ENCODE measurements around the gene S100A5.
"Not testable (repeated sequence)": the region's sequence is repeated elsewhere in the genome, so short reads cannot be mapped to it uniquely, and the experiment has no call there.

The S100A5 gene

GRCh38 chr1:153540394-153541361 lies at the start of gene S100A5:
Gene S100A5 (minus strand): TSS chr1:153540934. CDS start chr1:153540191, 743 bp downstream.
- DNase-seq (ENCODE audit: low read depth), result no peak

DNA sequence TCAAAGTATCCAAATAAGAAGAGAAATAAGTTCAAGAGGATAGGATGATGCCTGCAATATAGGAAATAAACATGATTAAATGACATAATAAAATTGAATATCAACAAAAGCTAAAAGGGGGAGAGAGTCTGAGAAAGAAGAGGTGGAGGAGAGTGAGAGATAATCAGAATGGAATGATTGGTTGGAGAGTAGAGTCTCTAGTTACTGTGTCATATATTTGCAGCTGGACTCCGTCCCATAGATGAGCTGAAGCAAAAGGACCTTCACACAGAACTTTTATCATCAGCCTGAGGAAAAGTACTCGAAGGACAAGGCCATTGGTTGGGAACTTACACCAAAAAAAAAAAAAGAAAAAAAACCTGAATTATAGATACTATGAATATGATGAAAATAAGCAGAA lies 47.7 kb upstream of the S100A5 start:
- DNase-seq (ENCODE audit: low read depth), result no peak

DNA sequence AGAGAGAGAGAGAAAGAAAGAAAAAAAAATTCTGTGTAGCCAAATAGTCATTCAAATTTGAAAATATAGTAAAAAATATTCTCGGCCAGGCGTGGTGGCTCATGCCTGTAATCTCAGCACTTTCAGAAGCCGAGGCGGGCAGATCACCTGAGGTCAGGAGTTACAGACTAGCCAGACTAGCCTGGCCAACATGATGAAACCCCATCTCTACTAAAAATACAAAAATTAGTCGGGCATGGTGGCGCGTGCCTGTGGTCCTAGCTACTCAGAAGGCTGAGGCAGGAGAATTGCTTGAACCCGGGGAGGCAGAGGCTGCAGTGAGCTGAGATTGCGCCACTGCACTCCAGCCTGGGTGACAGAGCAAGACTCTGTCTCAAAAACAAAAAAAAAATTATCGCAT lies 47.3 kb upstream of the S100A5 start:
- DNase-seq (ENCODE audit: low read depth), result not testable (repeated sequence)

GRCh38 chr1:153587314-153587713 lies 46.6 kb upstream of the S100A5 start:
- DNase-seq (ENCODE audit: low read depth), result no peak

DNA sequence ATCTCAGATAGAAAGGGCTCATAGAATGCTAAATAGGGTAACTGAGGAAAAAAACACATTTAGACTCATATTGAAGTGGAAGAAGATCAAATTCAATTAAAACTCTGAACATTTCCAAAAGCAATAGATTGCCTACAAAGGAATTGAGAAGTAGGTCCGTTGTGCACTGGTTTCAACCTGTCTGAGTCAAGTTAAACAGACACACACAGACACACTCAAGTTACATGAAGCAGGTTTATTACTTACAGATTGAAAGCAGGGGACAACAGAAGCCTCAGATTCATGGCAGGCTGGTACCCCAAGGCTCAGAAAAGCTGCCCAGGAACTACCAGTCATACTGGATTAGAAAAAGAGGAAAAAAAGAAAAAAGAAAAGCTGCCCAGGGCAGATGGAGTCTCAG lies 45.6 kb upstream of the S100A5 start:
- DNase-seq (ENCODE audit: low read depth), result no peak

DNA sequence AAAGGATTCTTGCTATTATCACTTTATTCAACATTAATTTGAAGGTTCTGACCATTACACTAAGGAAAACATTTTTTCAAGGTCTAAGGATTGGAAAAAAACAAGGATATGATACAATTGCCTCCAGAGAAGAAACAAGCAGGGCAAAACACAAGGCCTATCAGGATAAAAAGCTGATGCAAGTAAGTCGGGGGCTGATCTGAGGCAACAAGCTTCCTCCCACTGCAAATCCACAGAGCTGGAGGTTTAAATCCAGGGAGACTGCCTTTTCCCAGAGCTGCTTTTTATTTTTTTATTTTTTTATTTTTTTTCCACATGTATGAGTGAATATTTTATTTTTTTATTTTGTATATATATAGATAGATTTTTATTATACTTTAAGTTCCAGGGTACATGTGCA lies 44.3 kb upstream of the S100A5 start:
- DNase-seq (ENCODE audit: low read depth), result no peak

GRCh38 chr1:153583976-153584375 lies 43.2 kb upstream of the S100A5 start:
- DNase-seq (ENCODE audit: low read depth), result no peak

DNA sequence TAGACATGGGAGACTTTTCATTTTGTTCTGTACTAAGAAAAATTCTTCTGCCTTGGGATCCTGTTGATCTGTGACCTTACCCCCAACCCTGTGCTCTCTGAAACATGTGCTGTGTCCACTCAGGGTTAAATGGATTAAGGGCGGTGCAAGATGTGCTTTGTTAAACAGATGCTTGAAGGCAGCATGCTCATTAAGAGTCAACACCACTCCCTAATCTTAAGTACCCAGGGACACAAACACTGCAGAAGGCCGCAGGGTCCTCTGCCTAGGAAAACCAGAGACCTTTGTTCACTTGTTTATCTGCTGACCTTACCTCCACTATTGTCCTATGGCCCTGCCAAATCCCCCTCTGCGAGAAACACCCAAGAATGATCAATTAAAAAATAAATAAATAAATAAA lies 42.8 kb upstream of the S100A5 start:
- DNase-seq (ENCODE audit: low read depth), result not testable (repeated sequence)

- not testable (repeated sequence) for DNase-seq (ENCODE audit: low read depth)
Measured at GRCh38 chr1:153582836-153583235, 42.1 kb upstream of the S100A5 start.

DNA sequence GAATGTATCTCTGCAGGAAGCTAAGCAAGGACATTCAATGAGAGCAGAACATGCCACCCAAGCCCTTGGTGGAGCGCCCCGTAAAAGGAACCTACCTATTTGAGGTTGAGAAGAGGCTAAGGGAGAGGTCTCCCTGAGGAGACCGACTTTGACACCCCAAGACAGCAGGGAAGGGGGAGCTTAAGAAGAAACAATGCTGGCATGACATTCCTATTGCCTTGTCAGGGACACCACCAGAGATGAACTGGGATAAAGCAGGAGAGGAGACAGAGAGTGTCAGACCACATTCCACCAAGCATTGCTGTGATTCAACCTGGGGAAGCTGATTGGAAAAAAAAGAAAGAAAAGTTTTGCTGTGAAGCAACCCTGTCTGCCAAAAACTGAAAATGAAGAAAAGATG lies 38.2 kb upstream of the S100A5 start:
- DNase-seq (ENCODE audit: low read depth), result no peak

GRCh38 chr1:153578490-153578889 lies 37.8 kb upstream of the S100A5 start:
- no peak for DNase-seq (ENCODE audit: low read depth)

DNA sequence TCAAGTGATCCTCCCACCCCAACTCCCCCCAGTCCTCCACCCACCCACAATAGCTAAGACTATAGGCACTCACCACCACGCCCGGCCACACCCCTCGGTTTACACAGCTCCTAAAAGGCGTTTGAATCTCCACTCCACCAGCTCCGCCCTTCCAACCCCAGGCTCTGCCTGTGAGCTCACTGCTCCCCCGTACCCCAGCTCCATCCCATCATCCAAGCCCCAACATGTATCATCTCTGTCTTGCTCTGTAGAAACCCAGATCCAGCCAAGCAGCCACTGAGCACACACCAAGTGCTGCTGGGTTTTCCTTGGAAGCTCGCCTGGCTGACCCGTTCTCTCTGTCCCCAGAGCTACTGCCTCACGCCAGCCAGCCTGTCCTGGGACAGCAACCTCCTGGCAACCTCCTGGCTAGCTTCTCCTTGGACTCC lies 36.9 kb upstream of the S100A5 start:
- DNase-seq (ENCODE audit: low read depth), result no peak

- DNase-seq (ENCODE audit: low read depth), result no peak
Measured at GRCh38 chr1:153577138-153577537, 36.4 kb upstream of the S100A5 start.

- DNase-seq (ENCODE audit: low read depth), result not testable (repeated sequence)
Measured at GRCh38 chr1:153575497-153575896, 34.8 kb upstream of the S100A5 start.

- DNase-seq (ENCODE audit: low read depth), result not testable (repeated sequence)
Measured at GRCh38 chr1:153575081-153575491, 34.4 kb upstream of the S100A5 start.

- DNase-seq (ENCODE audit: low read depth), result no peak
Measured at GRCh38 chr1:153573351-153573750, 32.6 kb upstream of the S100A5 start.

DNA sequence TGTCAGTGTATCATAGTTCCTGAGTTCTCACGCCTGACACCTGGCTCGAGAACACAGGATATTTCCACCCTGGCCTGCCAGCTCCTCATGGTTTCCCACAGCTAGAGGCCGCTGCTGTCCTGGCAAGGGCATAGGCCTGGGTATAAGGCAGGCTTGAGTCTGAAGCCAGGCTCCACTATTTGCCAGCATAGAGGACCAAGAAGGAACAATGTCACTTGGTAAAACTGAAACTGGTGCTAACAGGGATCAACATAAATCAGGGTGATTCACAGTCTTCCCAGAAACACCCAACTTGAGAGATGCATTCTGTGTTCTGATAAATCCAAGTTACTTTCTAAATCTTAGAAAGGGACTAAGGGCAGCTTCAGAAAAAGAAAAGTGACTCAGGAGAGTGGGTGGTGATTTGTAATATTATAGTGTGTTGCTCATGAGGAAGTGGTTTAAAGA lies 31.9 kb upstream of the S100A5 start:
- DNase-seq (ENCODE audit: low read depth), result no peak

GRCh38 chr1:153571706-153572105 lies 31.0 kb upstream of the S100A5 start:
- DNase-seq (ENCODE audit: low read depth), result no peak

- no peak for DNase-seq (ENCODE audit: low read depth)
Measured at GRCh38 chr1:153570874-153571273, 30.1 kb upstream of the S100A5 start.

DNA sequence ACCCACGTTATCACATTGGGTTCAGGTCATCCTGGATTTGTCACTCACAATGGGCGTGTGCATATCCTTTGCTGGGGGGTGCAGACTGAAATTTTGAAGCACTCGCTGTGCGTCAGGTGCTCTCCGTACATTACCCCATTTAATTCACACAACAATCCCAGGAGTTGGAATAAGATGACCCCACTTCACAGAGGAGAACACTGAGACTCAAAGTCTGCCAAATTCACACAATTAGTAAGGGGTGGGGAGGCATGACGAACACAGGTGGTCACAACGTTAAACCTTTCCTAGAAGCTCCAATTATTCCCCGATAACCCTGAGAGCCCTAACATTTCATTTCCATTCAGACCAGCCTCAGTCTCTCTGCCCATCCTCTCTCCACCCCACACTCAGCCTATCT lies 28.7 kb upstream of the S100A5 start:
- no peak for DNase-seq (ENCODE audit: low read depth)

DNA sequence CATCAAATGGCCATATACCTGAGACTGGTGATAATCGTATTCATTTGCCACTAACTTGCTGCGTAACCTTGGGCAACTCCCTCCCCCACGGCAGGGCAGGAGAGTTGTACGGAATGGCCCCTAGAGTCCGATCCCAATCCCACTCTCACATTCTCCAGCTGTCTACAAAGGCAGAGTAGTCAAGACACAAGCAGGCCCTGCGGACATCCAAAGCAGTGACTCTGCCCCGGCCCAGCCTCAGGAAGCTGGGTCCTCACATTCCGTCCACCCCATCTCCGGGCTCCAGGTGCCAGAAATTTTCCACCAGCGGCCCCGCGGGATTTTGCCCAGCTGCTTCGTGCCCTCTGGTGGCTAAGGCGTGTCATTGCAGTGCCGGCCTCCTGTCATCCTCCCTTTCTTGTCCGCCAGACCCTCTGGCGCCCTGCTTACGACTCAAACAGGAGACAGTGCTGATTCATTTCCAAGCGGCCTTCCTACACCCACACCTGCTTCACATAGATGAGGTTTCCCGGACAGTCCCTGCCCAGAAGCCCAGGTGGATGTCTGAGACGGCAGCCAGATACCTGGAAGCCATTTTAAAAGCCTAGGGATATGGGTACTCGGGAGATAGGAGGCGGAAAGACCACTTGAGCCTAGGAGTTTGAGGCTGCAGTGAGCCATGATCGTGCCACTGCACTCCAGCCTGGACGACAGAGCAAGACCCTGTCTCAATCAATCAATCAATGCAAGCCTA lies 27.8 kb upstream of the S100A5 start:
- peak; percentile 64 for DNase-seq (ENCODE audit: low read depth)

DNA sequence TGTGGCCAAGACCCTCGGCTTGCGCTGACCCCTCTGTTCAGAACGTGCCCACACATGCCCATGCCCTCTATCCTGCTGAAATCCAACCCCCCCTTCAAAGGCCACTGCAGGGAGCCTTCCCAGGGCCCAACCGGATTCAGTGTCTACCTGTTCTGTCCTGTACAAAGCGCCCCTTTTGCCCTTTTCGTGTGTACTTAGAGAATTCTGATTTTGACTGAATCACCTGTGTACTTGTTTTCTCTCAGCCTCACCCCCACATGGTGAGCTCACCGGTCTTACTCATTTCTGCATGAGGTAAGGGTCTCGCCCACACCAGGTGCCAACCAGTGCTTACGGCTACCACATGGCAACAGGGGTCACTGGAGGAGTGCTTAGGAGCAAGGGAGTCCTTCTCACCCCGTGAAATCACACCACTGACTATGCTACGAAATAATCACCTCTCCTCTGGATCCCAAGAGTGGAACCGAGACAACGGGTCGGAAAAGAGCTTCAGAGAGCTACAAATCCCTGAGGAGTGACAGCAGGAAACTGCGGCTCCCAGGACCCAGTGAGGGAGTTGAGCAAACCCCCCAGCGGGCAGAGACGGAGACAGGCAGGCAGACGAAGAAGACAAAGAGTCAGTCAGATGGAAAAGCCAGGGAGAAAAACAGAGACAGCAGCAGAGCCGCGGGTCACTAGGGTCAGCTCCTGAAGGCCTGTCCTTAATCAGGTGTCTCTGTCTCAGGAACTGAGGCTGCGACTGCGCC lies 27.1 kb upstream of the S100A5 start:
- no peak for DNase-seq (ENCODE audit: low read depth)

Data from stimulated activated CD8-positive, alpha-beta memory T cell treated with anti-CD3 and anti-CD28 coated beads, Interleukin-7, amount 100 ng/mL, for 24 hours (primary cell).